Measurements from ENCODE around the gene CLNK.
A peak's percentile ranks its signal among the peaks of the same experiment; 100 is the strongest.

Gene CLNK

GRCh38 chr4:10703156-10703555, 18.6 kb upstream of the CLNK start:
- DNase-seq (ENCODE audit: low read depth): peak; percentile 63
- H3K4me3 ChIP-seq (ENCODE audit: low read length): no peak overlapping the region
- no peak for TF ChIP-seq CTCF (IDR thresholded peaks at IDR 0.05; ENCODE audit: insufficient read depth, low read depth, low read length, missing control alignments)

GRCh38 chr4:10701702-10702460, 17.3 kb upstream of the CLNK start:
- peak; percentile 54 for DNase-seq (ENCODE audit: low read depth)
- H3K4me3 ChIP-seq (ENCODE audit: low read length): no peak overlapping the region
- TF ChIP-seq CTCF (IDR thresholded peaks at IDR 0.05; ENCODE audit: insufficient read depth, low read depth, low read length, missing control alignments): no peak

- TF ChIP-seq CTCF (IDR thresholded peaks at IDR 0.05; ENCODE audit: insufficient read depth, low read depth, low read length, missing control alignments): no peak
- no peak overlapping the region for H3K4me3 ChIP-seq (ENCODE audit: low read length)
- no peak for DNase-seq (ENCODE audit: low read depth)
These were observed 16.6 kb upstream of the CLNK start for GRCh38 chr4:10701161-10701560.

GRCh38 chr4:10698172-10698571, 13.6 kb upstream of the CLNK start:
- H3K4me3 ChIP-seq (ENCODE audit: low read length): no peak overlapping the region
- DNase-seq (ENCODE audit: low read depth): no peak
- TF ChIP-seq CTCF (IDR thresholded peaks at IDR 0.05; ENCODE audit: insufficient read depth, low read depth, low read length, missing control alignments): no peak

GRCh38 chr4:10697086-10697485, 12.5 kb upstream of the CLNK start:
- DNase-seq (ENCODE audit: low read depth): no peak
- TF ChIP-seq CTCF (IDR thresholded peaks at IDR 0.05; ENCODE audit: insufficient read depth, low read depth, low read length, missing control alignments): no peak
- no peak overlapping the region for H3K4me3 ChIP-seq (ENCODE audit: low read length)

- DNase-seq (ENCODE audit: low read depth): no peak
- H3K4me3 ChIP-seq (ENCODE audit: low read length): no peak overlapping the region
- no peak for TF ChIP-seq CTCF (IDR thresholded peaks at IDR 0.05; ENCODE audit: insufficient read depth, low read depth, low read length, missing control alignments)
These were observed 11.7 kb upstream of the CLNK start for GRCh38 chr4:10696253-10696652.

GRCh38 chr4:10694828-10695209, 10.3 kb upstream of the CLNK start:
- no peak overlapping the region for H3K4me3 ChIP-seq (ENCODE audit: low read length)
- DNase-seq (ENCODE audit: low read depth): peak; percentile 25
- no peak for TF ChIP-seq CTCF (IDR thresholded peaks at IDR 0.05; ENCODE audit: insufficient read depth, low read depth, low read length, missing control alignments)
